Measurements from ENCODE around the gene RUNX3.
"Not testable (repeated sequence)": the region's sequence is repeated elsewhere in the genome, so short reads cannot be mapped to it uniquely, and the experiment has no call there.

The RUNX3 gene

GRCh38 chr1:24930260-24931145 lies at the start of gene RUNX3:
Gene RUNX3 (minus strand): TSS chr1:24930276. CDS start chr1:24929868, 408 bp downstream.
- no peak for DNase-seq (ENCODE audit: low spot score)

- not testable (repeated sequence) for DNase-seq (ENCODE audit: low spot score)
These were observed 49.2 kb upstream of the RUNX3 start for GRCh38 chr1:24979232-24979631.

DNA sequence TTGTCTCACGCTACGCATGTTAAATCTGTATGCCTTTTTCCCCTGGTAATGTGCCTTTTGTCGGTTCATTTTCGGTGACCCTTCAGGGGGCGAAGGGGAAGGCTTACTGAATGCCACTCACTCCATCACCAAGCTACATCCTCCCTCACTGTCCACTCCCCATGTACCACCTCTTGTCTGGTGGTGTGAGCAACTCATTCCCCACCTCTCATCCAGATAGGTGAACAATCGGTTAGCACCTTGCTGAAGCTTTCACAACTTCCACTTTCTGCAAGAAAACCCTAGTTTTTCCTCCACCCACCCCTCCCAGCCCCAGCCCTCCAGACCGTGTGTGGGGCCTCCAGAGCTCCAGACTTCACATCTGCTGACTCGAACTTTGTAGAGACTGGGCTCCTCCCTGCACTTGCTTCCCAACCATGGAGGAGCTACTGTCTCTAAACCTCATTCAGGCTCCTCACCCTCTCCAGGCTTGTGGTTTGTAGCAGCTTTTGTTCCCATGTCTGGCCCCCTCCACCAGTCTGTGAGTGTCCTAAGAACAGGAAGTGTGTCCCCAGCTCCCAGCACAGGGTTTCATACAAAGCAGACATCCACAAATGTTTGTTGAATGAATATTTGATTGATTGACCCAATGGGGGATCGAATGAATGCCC lies 48.4 kb upstream of the RUNX3 start:
- no peak for DNase-seq (ENCODE audit: low spot score)

GRCh38 chr1:24975391-24975790 lies 45.3 kb upstream of the RUNX3 start:
- no peak for DNase-seq (ENCODE audit: low spot score)

DNA sequence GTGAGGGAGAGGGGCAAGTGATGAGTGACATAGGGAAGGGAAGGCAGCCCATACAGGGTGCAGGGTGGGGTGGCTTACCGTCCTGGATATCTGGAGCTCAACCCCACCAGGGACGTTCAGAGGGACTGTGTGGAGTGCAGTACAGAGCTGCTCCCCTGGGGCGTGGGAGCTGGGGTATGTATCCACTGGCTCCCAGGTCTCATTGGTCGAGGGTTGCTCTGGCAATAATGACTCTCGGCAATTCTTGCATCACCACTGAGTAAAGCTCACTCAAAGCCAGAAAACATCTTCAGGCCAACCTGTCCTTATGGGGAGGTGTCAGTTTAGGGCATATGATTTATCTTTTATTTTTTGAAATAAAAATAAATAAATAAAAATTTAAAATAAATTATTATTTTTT lies 43.2 kb upstream of the RUNX3 start:
- no peak for DNase-seq (ENCODE audit: low spot score)

DNA sequence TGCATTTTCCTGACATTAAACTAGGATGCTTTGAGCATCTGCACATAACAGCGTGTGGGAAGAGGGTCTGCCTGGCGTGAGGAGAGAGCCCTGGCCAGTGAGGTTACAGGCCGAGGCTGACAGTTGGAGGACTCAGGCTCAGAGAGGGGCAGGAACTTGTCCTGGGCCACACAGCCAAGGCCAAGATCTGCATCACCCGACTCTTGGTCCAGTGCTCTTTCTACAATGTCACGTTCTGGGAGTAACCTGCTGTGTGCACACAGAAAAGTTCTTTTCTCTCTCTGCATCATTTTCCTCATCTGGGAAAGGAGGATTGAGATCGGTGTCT lies 42.8 kb upstream of the RUNX3 start:
- no peak for DNase-seq (ENCODE audit: low spot score)

DNA sequence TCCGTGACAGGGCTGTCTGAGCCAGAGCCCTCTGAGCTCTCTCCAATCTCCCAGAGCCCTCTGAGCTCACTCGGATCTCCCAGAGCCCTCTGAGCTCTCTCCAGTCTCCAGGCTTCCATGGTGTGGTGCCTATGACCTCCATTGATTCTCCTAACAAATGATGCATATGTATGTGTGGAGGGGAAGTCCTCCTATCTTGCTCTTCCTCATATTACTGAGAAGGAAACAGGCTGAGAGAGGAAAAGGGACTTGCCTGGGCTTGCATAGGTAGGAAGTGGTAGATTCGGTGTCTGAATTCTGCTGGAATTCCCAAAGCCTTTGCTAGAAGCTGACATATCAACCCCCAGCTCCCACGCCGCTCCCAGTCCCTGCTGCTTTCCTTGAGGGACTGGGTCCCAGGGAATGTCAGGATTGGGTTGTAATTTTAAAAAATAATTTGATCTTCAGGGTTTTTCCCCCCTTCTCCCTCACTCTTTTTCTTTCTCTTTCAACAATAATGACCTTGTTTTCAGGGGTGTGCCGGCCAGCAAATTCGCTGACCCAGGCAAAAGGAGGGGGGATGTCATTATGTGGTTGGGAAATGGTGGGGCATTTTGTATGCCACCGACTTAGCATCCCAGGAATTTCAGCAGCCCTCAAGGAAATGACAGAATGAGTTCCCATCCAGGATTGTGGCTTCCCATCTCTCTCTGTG lies 42.3 kb upstream of the RUNX3 start:
- no peak for DNase-seq (ENCODE audit: low spot score)

DNA sequence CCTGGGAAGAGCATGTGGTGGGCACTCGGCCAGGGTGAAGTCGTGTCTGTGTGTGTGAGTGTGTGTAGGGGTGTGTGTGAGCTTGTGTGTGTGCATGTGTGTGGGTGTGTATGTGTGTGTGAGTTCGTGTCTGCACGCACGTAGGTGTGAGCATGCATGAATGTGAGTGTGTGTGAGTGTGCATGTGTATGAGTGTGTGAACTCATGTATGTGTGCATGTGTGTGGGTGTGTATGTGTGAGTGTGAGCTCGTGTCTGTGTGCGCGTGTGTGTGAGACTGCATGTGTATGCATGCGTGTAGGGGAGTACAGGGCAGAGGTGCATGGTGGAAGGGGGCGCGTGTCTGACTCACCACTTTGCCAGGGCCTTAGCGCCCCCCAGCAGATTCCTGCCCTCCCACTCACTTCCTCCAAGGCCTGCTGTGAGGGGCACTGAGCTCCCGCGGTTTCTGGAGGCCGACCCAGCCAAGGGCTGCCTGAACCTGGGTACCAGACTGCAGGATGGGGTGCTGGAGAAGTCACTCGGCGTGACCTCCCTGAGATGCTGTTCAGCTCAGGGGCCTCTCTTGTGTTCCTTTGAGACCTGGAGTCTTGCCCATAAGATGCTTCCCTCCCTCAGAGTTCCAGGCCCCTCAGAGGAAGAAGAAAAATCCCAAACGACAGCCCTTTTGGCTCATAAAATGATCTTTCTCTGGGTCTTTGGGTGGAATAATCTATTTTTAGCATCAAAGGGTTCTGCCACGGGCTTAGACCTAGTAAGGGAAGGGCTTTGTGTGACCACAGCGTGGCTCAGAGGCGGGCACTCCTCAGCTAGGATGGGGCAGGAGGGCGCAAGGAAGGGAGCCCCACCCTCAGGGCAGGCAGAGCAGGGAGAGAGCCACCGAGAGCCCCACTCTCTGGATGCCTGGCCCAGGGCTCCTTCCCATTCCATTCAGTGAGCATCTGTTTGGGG lies 41.1 kb upstream of the RUNX3 start:
- no peak for DNase-seq (ENCODE audit: low spot score)

- DNase-seq (ENCODE audit: low spot score) = peak; percentile 15
These were observed 40.3 kb upstream of the RUNX3 start for GRCh38 chr1:24970399-24970753.

GRCh38 chr1:24969596-24970398 lies 39.7 kb upstream of the RUNX3 start:
- DNase-seq (ENCODE audit: low spot score) = peak; percentile 10

- DNase-seq (ENCODE audit: low spot score) = no peak
These were observed 39.0 kb upstream of the RUNX3 start for GRCh38 chr1:24968941-24969585.

- no peak for DNase-seq (ENCODE audit: low spot score)
These were observed 37.9 kb upstream of the RUNX3 start for GRCh38 chr1:24967962-24968361.

- DNase-seq (ENCODE audit: low spot score) = no peak
These were observed 37.5 kb upstream of the RUNX3 start for GRCh38 chr1:24967555-24967954.

DNA sequence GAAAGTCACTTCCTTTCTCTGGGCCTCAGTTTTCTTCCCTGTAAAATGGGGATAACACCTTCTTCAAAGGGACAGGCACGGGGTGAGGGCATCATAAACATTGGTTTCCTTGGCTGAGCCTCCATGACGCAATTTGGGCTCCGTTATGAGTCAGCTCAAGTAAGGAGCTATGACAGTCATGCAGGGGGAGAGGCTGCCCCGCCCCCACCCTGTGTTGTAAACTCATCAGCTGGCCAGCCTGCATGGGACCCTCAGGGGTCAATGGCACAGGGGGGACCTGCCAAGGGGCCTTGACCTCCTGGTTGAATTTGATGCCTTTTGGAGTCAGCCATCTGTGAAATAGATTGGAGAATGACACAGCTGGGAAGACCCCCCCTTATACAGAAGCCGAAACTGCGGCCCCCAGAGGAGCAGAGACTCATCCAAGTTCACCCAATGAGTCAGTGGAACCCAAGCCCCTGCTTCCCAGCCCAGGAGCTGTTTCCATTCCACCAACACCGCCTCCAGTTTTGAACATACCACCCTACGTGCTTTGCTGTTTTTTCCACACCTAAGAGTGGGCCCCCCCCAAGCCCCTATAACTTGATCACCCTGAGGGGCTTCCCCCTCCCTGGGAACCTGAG lies 36.8 kb upstream of the RUNX3 start:
- no peak for DNase-seq (ENCODE audit: low spot score)

DNA sequence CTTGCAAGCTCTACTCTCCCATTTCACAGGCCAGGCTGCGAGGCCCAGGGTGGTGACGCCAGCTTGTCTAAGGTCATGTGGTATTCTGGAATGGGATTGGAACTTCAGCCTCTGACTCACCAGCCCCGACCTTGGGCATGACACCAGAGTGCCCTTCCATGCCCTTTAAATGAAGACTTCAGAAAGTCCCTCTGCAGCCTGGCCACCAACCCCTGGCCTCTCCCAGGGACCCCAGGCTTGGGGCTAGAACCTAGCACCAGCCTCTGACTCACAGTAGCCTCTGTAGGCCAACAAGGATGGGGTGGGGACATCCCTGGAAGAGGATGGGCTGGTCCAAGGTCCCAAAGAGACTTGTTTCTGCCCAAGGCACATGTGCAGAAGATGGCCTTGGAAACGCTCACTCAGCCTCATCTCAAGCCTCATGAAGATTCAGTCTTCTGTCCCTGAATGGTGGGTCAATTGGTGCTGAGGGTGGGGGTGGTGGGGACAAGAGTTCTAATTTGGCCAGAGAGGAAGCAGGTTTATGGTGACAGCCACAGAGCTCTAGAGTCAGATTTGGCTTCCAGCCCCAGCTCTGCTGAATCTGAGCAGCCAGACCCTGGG lies 36.1 kb upstream of the RUNX3 start:
- no peak for DNase-seq (ENCODE audit: low spot score)

GRCh38 chr1:24965571-24965930 lies 35.5 kb upstream of the RUNX3 start:
- no peak for DNase-seq (ENCODE audit: low spot score)

DNA sequence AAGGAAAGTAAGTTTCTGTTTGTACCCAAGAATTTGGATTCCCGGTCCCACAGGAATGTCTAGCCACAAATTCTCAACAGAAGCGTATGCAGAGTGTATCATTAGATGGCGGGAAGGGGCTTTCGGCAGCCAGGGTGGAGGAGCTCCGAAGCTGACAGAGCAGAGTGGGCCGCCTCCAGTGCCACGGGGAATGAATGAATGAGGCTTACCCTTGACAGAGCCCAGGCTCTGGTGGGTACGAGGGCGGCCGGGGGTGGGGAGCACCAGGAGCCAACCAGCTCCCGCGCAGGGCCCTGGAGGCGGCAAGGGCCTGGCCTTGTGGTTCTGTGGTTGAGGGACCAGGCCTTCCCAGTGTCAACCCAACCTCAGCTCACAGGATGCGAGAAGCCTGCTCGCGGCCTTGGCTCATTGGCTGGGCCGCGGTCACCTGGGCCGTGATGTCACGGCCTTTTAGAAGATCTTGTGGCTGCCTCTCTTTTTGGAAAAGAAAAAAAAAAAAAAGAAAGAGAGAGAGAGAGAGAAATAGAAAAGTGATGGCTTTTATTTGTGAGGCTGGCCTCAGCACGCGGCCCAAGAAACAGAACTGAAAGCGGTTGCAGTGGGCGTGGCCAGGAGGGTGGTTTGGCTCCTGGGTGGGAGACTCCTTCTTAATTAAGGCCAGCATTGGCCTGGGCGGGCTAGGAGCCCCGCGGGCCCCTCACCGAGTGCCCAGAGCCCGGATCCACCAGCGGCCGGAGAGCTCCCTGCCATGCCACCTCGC lies 34.9 kb upstream of the RUNX3 start:
- DNase-seq (ENCODE audit: low spot score) = no peak

- DNase-seq (ENCODE audit: low spot score) = no peak
These were observed 34.0 kb upstream of the RUNX3 start for GRCh38 chr1:24963943-24964693.

Measured in cerebellar cortex (tissue), 1 donor.